Measurements from ENCODE around the gene KRT33B. TPM values are rescaled to one million over a fixed set of nuclear protein-coding genes. Genes with fewer than 3 reads are reported as not detected.

KRT33B gene
- total RNA-seq, 4 donors from 2014 or later, result not detected

GRCh38 chr17:41340494-41340893 is 29.1 kb downstream of the KRT33B start:
- TF ChIP-seq CTCF (IDR thresholded peaks at IDR 0.05) (no peak), POLR2A (IDR thresholded peaks at IDR 0.05) (no peak)
- Histone ChIP-seq H3K9me3 (no peaks in the 10 kb centered on the region), H3K27ac (no peak overlapping the region), H3K4me1 (no peaks in the 10 kb centered on the region), H3K4me3 (replicated peaks in 1 of 3) (no peak overlapping the region), H3K27me3 (no peaks in the 10 kb centered on the region), H3K36me3 (no peaks in the 10 kb centered on the region)
- intact Hi-C loops (cut with DNase I), result no loop called here
- 45 to 60% methylated on average over 3 of the region's 3 CpGs for WGBS, 2 donors
- no peak for DNase-seq

GRCh38 chr17:41339571-41340172 is 29.9 kb downstream of the KRT33B start:
- Histone ChIP-seq H3K36me3 (no peaks in the 10 kb centered on the region), H3K9me3 (no peaks in the 10 kb centered on the region), H3K27me3 (no peaks in the 10 kb centered on the region), H3K4me3 (replicated peaks in 1 of 3) (no peak overlapping the region), H3K4me1 (no peaks in the 10 kb centered on the region), H3K27ac (no peak overlapping the region)
- no peak for DNase-seq
- TF ChIP-seq POLR2A (IDR thresholded peaks at IDR 0.05), result no peak
- no peak for TF ChIP-seq CTCF (IDR thresholded peaks at IDR 0.05)
- WGBS, 2 donors, result 51 to 55% methylated on average over 2 of the region's 2 CpGs
- intact Hi-C loops (cut with DNase I), result no loop called here

GRCh38 chr17:41338961-41339485 is 30.6 kb downstream of the KRT33B start:
- TF ChIP-seq CTCF (IDR thresholded peaks at IDR 0.05), result no peak
- TF ChIP-seq POLR2A (IDR thresholded peaks at IDR 0.05), result no peak
- H3K27ac ChIP-seq, result no peak overlapping the region
- DNase-seq, result peak; percentile 8 to 12
- intact Hi-C loops (cut with DNase I), result no loop called here
- no peaks in the 10 kb centered on the region for H3K27me3 ChIP-seq
- H3K4me3 ChIP-seq (replicated peaks in 1 of 3), result no peak overlapping the region
- no peaks in the 10 kb centered on the region for H3K9me3 ChIP-seq
- 29 to 33% methylated on average over 5 of the region's 5 CpGs for WGBS, 2 donors
- no peaks in the 10 kb centered on the region for H3K4me1 ChIP-seq
- no peaks in the 10 kb centered on the region for H3K36me3 ChIP-seq

- no peak overlapping the region for H3K27ac ChIP-seq
- no peaks in the 10 kb centered on the region for H3K4me1 ChIP-seq
- WGBS, 2 donors, result 93% methylated on average over 1 of the region's 1 CpG
- TF ChIP-seq CTCF (IDR thresholded peaks at IDR 0.05) (no peak), POLR2A (IDR thresholded peaks at IDR 0.05) (no peak)
- H3K27me3 ChIP-seq, result no peaks in the 10 kb centered on the region
- H3K36me3 ChIP-seq, result no peaks in the 10 kb centered on the region
- H3K4me3 ChIP-seq (replicated peaks in 1 of 3), result no peak overlapping the region
- H3K9me3 ChIP-seq, result no peaks in the 10 kb centered on the region
- no peak for DNase-seq
- intact Hi-C loops (cut with DNase I), result no loop called here
Measured at GRCh38 chr17:41335747-41336146, 33.9 kb downstream of the KRT33B start.

GRCh38 chr17:41334385-41335305 is 35.0 kb downstream of the KRT33B start:
- H3K4me1 ChIP-seq, result no peaks in the 10 kb centered on the region
- WGBS, 2 donors, result 81 to 90% methylated on average over 5 to 6 of the region's 6 CpGs
- H3K36me3 ChIP-seq, result no peaks in the 10 kb centered on the region
- DNase-seq, result no peak
- no peaks in the 10 kb centered on the region for H3K27me3 ChIP-seq
- TF ChIP-seq CTCF (IDR thresholded peaks at IDR 0.05), result no peak
- no peak for TF ChIP-seq POLR2A (IDR thresholded peaks at IDR 0.05)
- no peak overlapping the region for H3K27ac ChIP-seq
- no peak overlapping the region for H3K4me3 ChIP-seq (replicated peaks in 1 of 3)
- intact Hi-C loops (cut with DNase I), result no loop called here
- H3K9me3 ChIP-seq, result no peaks in the 10 kb centered on the region

Measured in thyroid gland (tissue), 4 donors.